ENCODE data around the gene TPD52L1.

The TPD52L1 gene

GRCh38 chr6:125255201-125255600, 101.6 kb downstream of the TPD52L1 start:
- peaks cover 11% of the 10 kb centered on the region for H3K4me1 Mint-ChIP-seq
- H3K27ac Mint-ChIP-seq, result no peak overlapping the region
- H3K36me3 Mint-ChIP-seq (ENCODE audit: low read depth), result no peaks in the 10 kb centered on the region
- H3K4me3 Mint-ChIP-seq, result no peak overlapping the region
- no peaks in the 10 kb centered on the region for H3K9me3 Mint-ChIP-seq
- TF ChIP-seq, protein P1, sequence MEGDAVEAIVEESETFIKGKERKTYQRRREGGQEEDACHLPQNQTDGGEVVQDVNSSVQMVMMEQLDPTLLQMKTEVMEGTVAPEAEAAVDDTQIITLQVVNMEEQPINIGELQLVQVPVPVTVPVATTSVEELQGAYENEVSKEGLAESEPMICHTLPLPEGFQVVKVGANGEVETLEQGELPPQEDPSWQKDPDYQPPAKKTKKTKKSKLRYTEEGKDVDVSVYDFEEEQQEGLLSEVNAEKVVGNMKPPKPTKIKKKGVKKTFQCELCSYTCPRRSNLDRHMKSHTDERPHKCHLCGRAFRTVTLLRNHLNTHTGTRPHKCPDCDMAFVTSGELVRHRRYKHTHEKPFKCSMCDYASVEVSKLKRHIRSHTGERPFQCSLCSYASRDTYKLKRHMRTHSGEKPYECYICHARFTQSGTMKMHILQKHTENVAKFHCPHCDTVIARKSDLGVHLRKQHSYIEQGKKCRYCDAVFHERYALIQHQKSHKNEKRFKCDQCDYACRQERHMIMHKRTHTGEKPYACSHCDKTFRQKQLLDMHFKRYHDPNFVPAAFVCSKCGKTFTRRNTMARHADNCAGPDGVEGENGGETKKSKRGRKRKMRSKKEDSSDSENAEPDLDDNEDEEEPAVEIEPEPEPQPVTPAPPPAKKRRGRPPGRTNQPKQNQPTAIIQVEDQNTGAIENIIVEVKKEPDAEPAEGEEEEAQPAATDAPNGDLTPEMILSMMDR (IDR thresholded peaks at IDR 0.05), result no peak
- no peak for DNase-seq
- peaks cover 4% of the 10 kb centered on the region for H3K27me3 Mint-ChIP-seq (ENCODE audit: low read depth, poor library complexity)

DNA sequence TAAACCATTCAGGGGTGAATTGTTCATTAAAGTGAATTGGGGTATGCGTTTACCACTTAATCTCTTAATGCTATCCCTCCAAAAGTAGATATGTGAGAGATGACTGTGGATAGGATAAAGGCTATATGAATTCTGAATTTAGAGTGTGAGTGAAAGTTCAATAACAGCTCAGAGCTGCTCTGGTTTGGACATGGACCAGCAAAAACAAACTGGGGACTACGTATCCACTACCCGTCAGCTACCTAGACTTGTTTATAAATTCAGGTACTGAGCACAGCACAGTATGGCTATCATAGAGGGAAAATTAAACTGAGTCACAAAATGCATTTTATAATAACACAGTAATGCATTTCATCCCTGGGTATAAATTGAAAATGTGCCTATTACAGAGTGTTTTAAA, 103.8 kb downstream of the TPD52L1 start:
- Mint-ChIP-seq H3K4me1 (peaks cover under 1% of the 10 kb centered on the region), H3K27ac (no peak overlapping the region), H3K27me3 (ENCODE audit: low read depth, poor library complexity) (peaks cover 4% of the 10 kb centered on the region), H3K36me3 (ENCODE audit: low read depth) (no peaks in the 10 kb centered on the region), H3K4me3 (no peak overlapping the region), H3K9me3 (no peaks in the 10 kb centered on the region)
- TF ChIP-seq, protein P1 (IDR thresholded peaks at IDR 0.05), result no peak
- no peak for DNase-seq

GRCh38 chr6:125258651-125259353, 105.2 kb downstream of the TPD52L1 start:
- Mint-ChIP-seq H3K36me3 (ENCODE audit: low read depth) (no peaks in the 10 kb centered on the region), H3K9me3 (no peaks in the 10 kb centered on the region), H3K27me3 (ENCODE audit: low read depth, poor library complexity) (no peaks in the 10 kb centered on the region), H3K27ac (no peak overlapping the region), H3K4me3 (no peak overlapping the region), H3K4me1 (no peaks in the 10 kb centered on the region)
- TF ChIP-seq, protein P1 (IDR thresholded peaks at IDR 0.05), result no peak
- DNase-seq, result no peak

- TF ChIP-seq, protein P1 (IDR thresholded peaks at IDR 0.05), result no peak
- H3K27me3 Mint-ChIP-seq (ENCODE audit: low read depth, poor library complexity), result no peaks in the 10 kb centered on the region
- H3K4me1 Mint-ChIP-seq, result no peaks in the 10 kb centered on the region
- no peak overlapping the region for H3K27ac Mint-ChIP-seq
- DNase-seq, result no peak
- no peak overlapping the region for H3K4me3 Mint-ChIP-seq
- no peaks in the 10 kb centered on the region for H3K36me3 Mint-ChIP-seq (ENCODE audit: low read depth)
- H3K9me3 Mint-ChIP-seq, result no peaks in the 10 kb centered on the region
These were observed 105.8 kb downstream of the TPD52L1 start for GRCh38 chr6:125259354-125259736.

- H3K4me3 Mint-ChIP-seq, result no peak overlapping the region
- H3K9me3 Mint-ChIP-seq, result no peaks in the 10 kb centered on the region
- no peaks in the 10 kb centered on the region for H3K36me3 Mint-ChIP-seq (ENCODE audit: low read depth)
- H3K4me1 Mint-ChIP-seq, result no peaks in the 10 kb centered on the region
- no peaks in the 10 kb centered on the region for H3K27me3 Mint-ChIP-seq (ENCODE audit: low read depth, poor library complexity)
- H3K27ac Mint-ChIP-seq, result no peak overlapping the region
- TF ChIP-seq, protein P1 (IDR thresholded peaks at IDR 0.05), result no peak
- no peak for DNase-seq
These were observed 108.7 kb downstream of the TPD52L1 start for GRCh38 chr6:125262016-125263013.

Data from nephron progenitor cell (in vitro differentiated cells).